MCF 10A (cell line): Measurements from ENCODE around the gene ZSWIM8. TPM values are rescaled to one million over a fixed set of nuclear protein-coding genes. Genes with fewer than 3 reads are reported as not detected.

Experiments
- BruUV-seq: library from RNA; stranded (reverse); fragments of 400-500 nt; replicated peaks from 2 replicates; lab custom pipeline; 2021; lab: Mats Ljungman, UMichigan
- CTCF ChIA-PET: fragments of 300-600 bp; sonication (Branson Sonifier 250); formaldehyde crosslinking; extraction: SDS; loops from one replicate; lab custom pipeline; 2021; ENCODE audit warnings: antibody characterized with exemption, inconsistent platforms; lab: Yijun Ruan, JAX
- POLR2A ChIA-PET: fragments of 300-600, 350-650 bp; sonication (Branson Sonifier 250); formaldehyde crosslinking; extraction: SDS; loops from one replicate; lab custom pipeline; 2020; ENCODE audit warnings: antibody characterized with exemption, inconsistent platforms; lab: Yijun Ruan, JAX
- DNase-seq: peaks from one replicate; pipeline ENCODE4 v3.0.0-alpha.2; 2018; ENCODE audit not compliant: unreplicated experiment
- H3K27ac Mint-ChIP-seq: one replicate; pipeline ENCODE4 v1.8.0; 2022; ENCODE audit warnings: mild to moderate bottlenecking, low read depth, mixed read lengths; ENCODE audit not compliant: unreplicated experiment
- H3K27me3 Mint-ChIP-seq: one replicate; pipeline ENCODE4 v1.8.0; 2022; ENCODE audit warnings: mixed read lengths; ENCODE audit not compliant: insufficient read depth, unreplicated experiment
- H3K36me3 Mint-ChIP-seq: one replicate; pipeline ENCODE4 v1.8.0; 2022; ENCODE audit warnings: mild to moderate bottlenecking, moderate library complexity, mixed read lengths; ENCODE audit not compliant: insufficient read depth, unreplicated experiment
- H3K4me1 Mint-ChIP-seq: one replicate; pipeline ENCODE4 v1.8.0; 2022; ENCODE audit warnings: mixed read lengths; ENCODE audit not compliant: insufficient read depth, unreplicated experiment
- H3K4me3 Mint-ChIP-seq: one replicate; pipeline ENCODE4 v1.8.0; 2022; ENCODE audit warnings: mild to moderate bottlenecking, moderate library complexity, mixed read lengths; ENCODE audit not compliant: unreplicated experiment
- H3K9me3 Mint-ChIP-seq: one replicate; pipeline ENCODE4 v1.8.0; 2022; ENCODE audit warnings: mixed read lengths; ENCODE audit not compliant: unreplicated experiment
- CTCF ChIP-seq: fragments of 200-600 bp; IDR thresholded peaks from one replicate; pipeline ENCODE4 v1.8.0; 2022; ENCODE audit warnings: antibody characterized with exemption, mild to moderate bottlenecking; ENCODE audit not compliant: unreplicated experiment
- intact Hi-C: fragments of 100-400 bp; cut with micrococcal nuclease; formaldehyde crosslinking; loops from 2 replicates; pipeline ENCODE4 v1.14.1; 2022
- total RNA-seq: library from RNA; stranded (reverse); gene quantifications from 2 replicates; pipeline ENCODE4 v1.2.3, GENCODE V29; 2022

ZSWIM8 gene
- total RNA-seq, 1 experiment from 2014 or later, result 84.2 TPM

DNA sequence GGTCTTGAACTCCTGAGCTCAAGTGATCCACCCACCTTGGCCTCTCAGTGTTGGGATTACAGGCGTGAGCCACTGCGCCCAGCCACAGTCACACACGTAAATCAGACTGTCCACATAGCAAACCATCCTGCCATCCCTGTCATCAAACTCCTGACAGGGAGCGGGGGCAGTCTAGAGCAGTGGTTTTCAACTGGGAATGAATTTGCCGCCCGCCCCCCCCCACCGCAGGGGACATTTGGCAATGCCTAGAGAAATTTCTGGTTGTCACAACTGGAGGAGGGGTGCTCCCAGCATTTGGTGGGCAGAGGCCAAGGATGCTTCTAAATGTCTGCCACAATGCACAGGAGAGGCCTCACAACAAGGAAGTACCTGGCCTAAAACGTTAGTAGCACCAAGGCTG, 64.8 kb downstream of the ZSWIM8 start:
- Mint-ChIP-seq H3K4me3 (no peak overlapping the region), H3K27me3 (no peaks in the 10 kb centered on the region), H3K36me3 (peaks cover 29% of the 10 kb centered on the region), H3K4me1 (no peaks in the 10 kb centered on the region), H3K27ac (no peak overlapping the region), H3K9me3 (no peaks in the 10 kb centered on the region)
- ChIA-PET POLR2A (interaction anchor here (1.0 to 1.9 kb wide), 3 partner anchors 38 to 252 kb away, joined by 3 to 11 read pairs (median 3); no protein-coding TSS in a partner anchor), CTCF (interaction anchor here (0.6 to 9.1 kb wide), 27 partner anchors 7 to 1125 kb away, joined by 3 to 98 read pairs (median 5); no protein-coding TSS in a partner anchor)
- no peak for DNase-seq
- no TSS peak for BruUV-seq
- TF ChIP-seq CTCF, result no peak
- intact Hi-C loops, result no loop called here

GRCh38 chr10:73850863-73851461, 65.6 kb downstream of the ZSWIM8 start:
- Mint-ChIP-seq H3K4me1 (no peaks in the 10 kb centered on the region), H3K27ac (no peak overlapping the region), H3K4me3 (no peak overlapping the region), H3K27me3 (no peaks in the 10 kb centered on the region), H3K9me3 (no peaks in the 10 kb centered on the region), H3K36me3 (peaks cover 27% of the 10 kb centered on the region)
- CTCF ChIA-PET, result interaction anchor here (0.6 to 9.1 kb wide), 8 partner anchors 10 to 114 kb away, joined by 3 to 98 read pairs (median 28); no protein-coding TSS in a partner anchor
- intact Hi-C loops, result no loop called here
- no TSS peak for BruUV-seq
- TF ChIP-seq CTCF, result no peak
- POLR2A ChIA-PET, result interaction anchor here (1.5 kb wide), 1 partner anchor 38 kb away, joined by 3 read pairs; no protein-coding TSS in a partner anchor
- no peak for DNase-seq

Other genes with a start within 250 kb of the ZSWIM8 start
- 19.6 and 21.4 TPM in 2 replicates for gene USP54, start 194.3 kb upstream of the ZSWIM8 start, total RNA-seq
- gene MYOZ1, start 144.1 kb upstream of the ZSWIM8 start, total RNA-seq, result not detected in 2 replicates
- not detected in 2 replicates for gene SYNPO2L, start 129.6 kb upstream of the ZSWIM8 start, total RNA-seq
- 16.0 and 17.3 TPM in 2 replicates for gene AGAP5, start 87.5 kb upstream of the ZSWIM8 start, total RNA-seq
- gene SEC24C, start 41.2 kb upstream of the ZSWIM8 start, total RNA-seq, result 78.0 and 97.9 TPM in 2 replicates
- gene CHCHD1, start 3.6 kb upstream of the ZSWIM8 start, total RNA-seq, result 13.1 and 19.5 TPM in 2 replicates
- 22.9 and 25.2 TPM in 2 replicates for gene NDST2, start 26.0 kb downstream of the ZSWIM8 start, total RNA-seq
- 10.9 and 13.7 TPM in 2 replicates for gene CAMK2G, start 88.9 kb downstream of the ZSWIM8 start, total RNA-seq
- 17.3 and 30.6 TPM in 2 replicates for gene PLAU, start 125.5 kb downstream of the ZSWIM8 start, total RNA-seq
- 90.2 and 90.9 TPM in 2 replicates for gene VCL, start 212.5 kb downstream of the ZSWIM8 start, total RNA-seq